GM23338 (cell line): Measurements from ENCODE around the gene OGG1. TPM values are rescaled to one million over a fixed set of nuclear protein-coding genes. Genes with fewer than 3 reads are reported as not detected.

Experiments
- ATAC-seq: fragments of 200-7000 bp; cut with Tn5 transposase; 3 replicates; pipeline ENCODE4 v1.9.1; 2020
- DNase-seq: peaks from one replicate; pipeline ENCODE4 v3.0.0-alpha.2; 2015; ENCODE audit warnings: low spot score
- H2AFZ ChIP-seq: fragments of 200-600 bp; sonication (generic); 2 replicates; pipeline ENCODE4 v1.8.0; 2016; ENCODE audit warnings: antibody characterized with exemption, mild to moderate bottlenecking, moderate library complexity
- H3F3A ChIP-seq: fragments of 200-600 bp; sonication (generic); replicated peaks from 2 replicates; pipeline ENCODE4 v1.8.0; 2017; ENCODE audit warnings: antibody characterized with exemption, mixed run types, low read depth
- H3K27ac ChIP-seq: fragments of 200-600 bp; sonication (generic); 2 replicates; pipeline ENCODE4 v1.6.1; 2016; ENCODE audit warnings: low read depth
- H3K27me3 ChIP-seq: fragments of 200-600 bp; sonication (generic); 2 replicates; pipeline ENCODE4 v1.8.0; 2016; ENCODE audit warnings: mild to moderate bottlenecking, mixed run types, moderate library complexity; ENCODE audit not compliant: insufficient read depth
- H3K36me3 ChIP-seq: fragments of 200-600 bp; sonication (generic); 2 replicates; pipeline ENCODE4 v1.8.0; 2016; ENCODE audit warnings: mild to moderate bottlenecking; ENCODE audit not compliant: insufficient read depth
- H3K4me1 ChIP-seq: fragments of 200-600 bp; sonication (generic); 2 replicates; pipeline ENCODE4 v1.8.0; 2016; ENCODE audit warnings: mild to moderate bottlenecking, moderate library complexity; ENCODE audit not compliant: insufficient read depth
- H3K4me2 ChIP-seq: fragments of 200-600 bp; sonication (generic); 2 replicates; pipeline ENCODE4 v1.7.1; 2017; ENCODE audit warnings: mixed run types
- H3K4me3 ChIP-seq: fragments of 200-600 bp; sonication (generic); 2 replicates; pipeline ENCODE4 v1.6.1; 2016; ENCODE audit warnings: mixed run types
- H3K79me2 ChIP-seq: fragments of 200-600 bp; sonication (generic); replicated peaks from 2 replicates; pipeline ENCODE4 v1.8.0; 2017; ENCODE audit warnings: mild to moderate bottlenecking; ENCODE audit not compliant: insufficient read depth
- H3K9me2 ChIP-seq: fragments of 200-600 bp; sonication (generic); 2 replicates; pipeline ENCODE4 v1.8.0; 2017; ENCODE audit not compliant: insufficient read depth
- H4K20me1 ChIP-seq: fragments of 200-600 bp; sonication (generic); replicated peaks from 2 replicates; pipeline ENCODE4 v1.8.0; 2017; ENCODE audit warnings: mild to moderate bottlenecking; ENCODE audit not compliant: insufficient read depth
- H3K27ac Mint-ChIP-seq: 2 replicates; pipeline ENCODE4 v1.8.0; 2020; ENCODE audit warnings: inconsistent platforms, mild to moderate bottlenecking, moderate library complexity, mixed read lengths
- H3K27me3 Mint-ChIP-seq: 3 replicates; pipeline ENCODE4 v1.8.0; 2022; ENCODE audit warnings: low read depth, mild to moderate bottlenecking, moderate library complexity, mixed read lengths, inconsistent platforms; ENCODE audit not compliant: insufficient read depth, poor library complexity
- H3K36me3 Mint-ChIP-seq: 3 replicates; pipeline ENCODE4 v1.8.0; 2021; ENCODE audit warnings: low read depth, mild to moderate bottlenecking, inconsistent platforms, moderate library complexity, mixed read lengths
- H3K4me1 Mint-ChIP-seq: 3 replicates; pipeline ENCODE4 v1.8.0; 2020; ENCODE audit warnings: mild to moderate bottlenecking, inconsistent platforms, mixed read lengths
- H3K4me3 Mint-ChIP-seq: 3 replicates; pipeline ENCODE4 v1.8.0; 2021; ENCODE audit warnings: moderate library complexity, mild to moderate bottlenecking, inconsistent platforms, mixed read lengths
- H3K9me3 Mint-ChIP-seq: 3 replicates; pipeline ENCODE4 v1.8.0; 2020; ENCODE audit warnings: moderate library complexity, mild to moderate bottlenecking, inconsistent platforms, mixed read lengths
- CREB1 ChIP-seq: fragments of 250-450 bp; sonication (Bioruptor Pico); IDR thresholded peaks from 2 replicates; pipeline ENCODE4 v1.5.0; 2020; ENCODE audit warnings: low read depth, mild to moderate bottlenecking, moderate library complexity
- CTCF ChIP-seq, 2 experiments: fragments of 200-600 bp in 1 of 2; sonication (generic) in 1 of 2; conservative IDR thresholded peaks; 2 replicates each; pipeline versions ENCODE4 v1.5.1 to v1.6.1; 2016 to 2017; ENCODE audit warnings: antibody characterized with exemption in 2 of 2, low read depth in 2 of 2, mild to moderate bottlenecking in 2 of 2, moderate library complexity in 1 of 2
- ETS1 ChIP-seq: IDR thresholded peaks from 2 replicates; pipeline ENCODE4 v1.6.1; 2016; ENCODE audit warnings: antibody characterized with exemption
- EZH2 ChIP-seq: fragments of 200-600 bp; sonication (generic); IDR thresholded peaks from one replicate; pipeline ENCODE4 v1.8.0; 2017; ENCODE audit warnings: antibody characterized with exemption, mild to moderate bottlenecking, low read depth; ENCODE audit not compliant: unreplicated experiment
- EZH2phosphoT487 ChIP-seq: fragments of 200-600 bp; sonication (generic); IDR thresholded peaks from one replicate; pipeline ENCODE4 v1.8.1; 2018; ENCODE audit warnings: antibody characterized with exemption; ENCODE audit not compliant: unreplicated experiment
- JUNB ChIP-seq: IDR thresholded peaks from one replicate; pipeline ENCODE4 v1.6.1; 2016; ENCODE audit warnings: antibody characterized with exemption; ENCODE audit not compliant: unreplicated experiment
- NANOG ChIP-seq: IDR thresholded peaks from 2 replicates; pipeline ENCODE4 v1.6.1; 2016; ENCODE audit warnings: antibody characterized with exemption, borderline replicate concordance
- POLR2AphosphoS5 ChIP-seq: IDR thresholded peaks from 2 replicates; pipeline ENCODE4 v1.6.1; 2016; ENCODE audit warnings: antibody characterized with exemption, low read depth
- REST ChIP-seq: IDR thresholded peaks from one replicate; pipeline ENCODE4 v1.6.1; 2018; ENCODE audit warnings: antibody characterized with exemption; ENCODE audit not compliant: unreplicated experiment
- STAT1 ChIP-seq: IDR thresholded peaks from one replicate; pipeline ENCODE4 v1.6.1; 2016; ENCODE audit warnings: antibody characterized with exemption; ENCODE audit not compliant: unreplicated experiment
- ZNF114 ChIP-seq: fragments of 250-450 bp; sonication (Bioruptor Pico); IDR thresholded peaks from 2 replicates; pipeline ENCODE4 v1.5.0; 2020; ENCODE audit warnings: mild to moderate bottlenecking, moderate library complexity
- ZNF331 ChIP-seq: fragments of 250-450 bp; sonication (Bioruptor Pico); IDR thresholded peaks from 2 replicates; pipeline ENCODE4 v1.5.0; 2020; ENCODE audit warnings: low read depth, mild to moderate bottlenecking, moderate library complexity
- ZNF462 ChIP-seq: fragments of 250-450 bp; sonication (Bioruptor Pico); IDR thresholded peaks from 2 replicates; pipeline ENCODE4 v1.5.0; 2020; ENCODE audit warnings: mild to moderate bottlenecking, moderate library complexity
- polyA plus RNA-seq: library from polyadenylated mRNA; unstranded; fragments of >200 nt; fragmentation: Nextera tagmentation; extraction: Ambion mirVana; gene quantifications from 2 replicates; pipeline ENCODE4 v1.2.1, GENCODE V29; 2016
- total RNA-seq: library from RNA; depleted of rRNA; stranded (reverse); fragments of >200 nt; shearing (Covaris generic); gene quantifications from 2 replicates; pipeline ENCODE4 v1.2.3, GENCODE V29; 2014

Gene OGG1
- total and polyA plus RNA-seq, 2 experiments from 2014 or later: 20.6 to 27.6 TPM

- peaks cover 27% of the 10 kb centered on the region for H3K36me3 Mint-ChIP-seq
- no peaks in the 10 kb centered on the region; the same call in 1 of the 2 replicates for H4K20me1 ChIP-seq
- H3K4me2 ChIP-seq: no peak overlapping the region
- 0 out of 2 replicates have a peak, but pooled peaks cover 2% of the 10 kb centered on the region for H3K27me3 ChIP-seq
- TF ChIP-seq ETS1: no peak
- TF ChIP-seq EZH2: no peak
- TF ChIP-seq EZH2phosphoT487: no peak
- TF ChIP-seq NANOG: no peak
- no peak for TF ChIP-seq ZNF462 (CRISPR knock-in tag)
- no peak for TF ChIP-seq ZNF114
- no peak for TF ChIP-seq CTCF (conservative IDR thresholded peaks at IDR 0.05; ENCODE audit: low read depth in 2 of 2)
- no peak for TF ChIP-seq POLR2AphosphoS5
- no peak for TF ChIP-seq JUNB
- TF ChIP-seq STAT1: no peak
- TF ChIP-seq CREB1 (CRISPR knock-in tag): no peak
- TF ChIP-seq ZNF331 (CRISPR knock-in tag): no peak
- TF ChIP-seq REST: no peak
- no peaks in the 10 kb centered on the region for H3K9me3 Mint-ChIP-seq
- no peak overlapping the region for H3K4me3 Mint-ChIP-seq
- 0 out of 2 replicates have a peak, but pooled peaks cover 2% of the 10 kb centered on the region for H3K36me3 ChIP-seq
- H3K4me3 ChIP-seq: no peak overlapping the region
- ATAC-seq: peak; percentile 60
- no peaks in the 10 kb centered on the region for H3K9me2 ChIP-seq
- no peak overlapping the region for H3K27ac ChIP-seq
- no peak overlapping the region for H2AFZ ChIP-seq
- H3F3A ChIP-seq: 0 out of 2 replicates have a peak, but pooled peaks cover 2% of the 10 kb centered on the region
- DNase-seq: no peak
- H3K27me3 Mint-ChIP-seq: peaks cover 14% of the 10 kb centered on the region
- H3K4me1 ChIP-seq: no peaks in the 10 kb centered on the region
- H3K27ac Mint-ChIP-seq: no peak overlapping the region
- H3K79me2 ChIP-seq: no peaks in the 10 kb centered on the region
- no peaks in the 10 kb centered on the region for H3K4me1 Mint-ChIP-seq
Observed at GRCh38 chr3:9779075-9779593, 29.4 kb downstream of the OGG1 start.
